Astrocyte of the hippocampus (primary cell): Measurements from ENCODE around the gene CALML5.
"Not testable (repeated sequence)": the region's sequence is repeated elsewhere in the genome, so short reads cannot be mapped to it uniquely, and the experiment has no call there.

Experiments
- DNase-seq: peaks from one replicate; pipeline ENCODE4 v3.0.0; 2011; ENCODE audit warnings: low read depth, low spot score

Gene CALML5

GRCh38 chr10:5482016-5482415 lies 17.4 kb downstream of the CALML5 start:
- DNase-seq = no peak

GRCh38 chr10:5481121-5481520 lies 18.2 kb downstream of the CALML5 start:
- no peak for DNase-seq

GRCh38 chr10:5480162-5480941 lies 19.0 kb downstream of the CALML5 start:
- no peak for DNase-seq

- no peak for DNase-seq
Measured at GRCh38 chr10:5479481-5480161, 19.7 kb downstream of the CALML5 start.

- DNase-seq = no peak
Measured at GRCh38 chr10:5478694-5479305, 20.6 kb downstream of the CALML5 start.

- no peak for DNase-seq
Measured at GRCh38 chr10:5477948-5478693, 21.2 kb downstream of the CALML5 start.

GRCh38 chr10:5476918-5477525 lies 22.3 kb downstream of the CALML5 start:
- no peak for DNase-seq

- DNase-seq = not testable (repeated sequence)
Measured at GRCh38 chr10:5475974-5476807, 23.2 kb downstream of the CALML5 start.

- DNase-seq = not testable (repeated sequence)
Measured at GRCh38 chr10:5475088-5475487, 24.3 kb downstream of the CALML5 start.

- not testable (repeated sequence) for DNase-seq
Measured at GRCh38 chr10:5474642-5475041, 24.7 kb downstream of the CALML5 start.

GRCh38 chr10:5470062-5470751 lies 29.2 kb downstream of the CALML5 start:
- DNase-seq = no peak

- no peak for DNase-seq
Measured at GRCh38 chr10:5469353-5470061, 29.9 kb downstream of the CALML5 start.

GRCh38 chr10:5468262-5469106 lies 30.9 kb downstream of the CALML5 start:
- no peak for DNase-seq

- no peak for DNase-seq
Measured at GRCh38 chr10:5467634-5468255, 31.6 kb downstream of the CALML5 start.

GRCh38 chr10:5467207-5467535 lies 32.2 kb downstream of the CALML5 start:
- peak; percentile 11 for DNase-seq

GRCh38 chr10:5466451-5467206 lies 32.7 kb downstream of the CALML5 start:
- peak; percentile 88 for DNase-seq

- DNase-seq = no peak
Measured at GRCh38 chr10:5465976-5466450, 33.4 kb downstream of the CALML5 start.
